Neural crest cell (in vitro differentiated cells): ENCODE data around the gene ARMC6. TPM values are rescaled to one million over a fixed set of nuclear protein-coding genes. Genes with fewer than 3 reads are reported as not detected.

Experiments used
- DNase-seq: peaks from one replicate; pipeline ENCODE4 v3.0.0; 2021; ENCODE audit warnings: low read depth, mixed read lengths, low spot score
- H3K27ac Mint-ChIP-seq: one replicate; pipeline ENCODE4 v1.8.0; 2021; ENCODE audit warnings: mild to moderate bottlenecking, mixed read lengths; ENCODE audit not compliant: unreplicated experiment
- H3K27me3 Mint-ChIP-seq: 2 replicates; pipeline ENCODE4 v1.8.0; 2021; ENCODE audit warnings: low read depth, mild to moderate bottlenecking, mixed read lengths
- H3K36me3 Mint-ChIP-seq: 2 replicates; pipeline ENCODE4 v1.8.0; 2021; ENCODE audit warnings: low read depth, mild to moderate bottlenecking, mixed read lengths
- H3K4me1 Mint-ChIP-seq: 2 replicates; pipeline ENCODE4 v1.8.0; 2021; ENCODE audit warnings: mixed read lengths
- H3K4me3 Mint-ChIP-seq: one replicate; pipeline ENCODE4 v1.8.0; 2021; ENCODE audit warnings: mild to moderate bottlenecking, mixed read lengths
- H3K9me3 Mint-ChIP-seq: 2 replicates; pipeline ENCODE4 v1.8.0; 2021; ENCODE audit warnings: mixed read lengths
- total RNA-seq: library from RNA; stranded (reverse); gene quantifications from 2 replicates; pipeline ENCODE4 v1.2.1, GENCODE V29; 2021
- TF ChIP-seq, protein P1 (sequence below): fragments of 200-600 bp; sonication (generic); conservative IDR thresholded peaks from 2 replicates; pipeline ENCODE4 v1.5.0; 2021; ENCODE audit warnings: antibody characterized with exemption, mild to moderate bottlenecking

The ARMC6 gene
- total RNA-seq, 1 donor from 2014 or later: 52.5 TPM

DNA sequence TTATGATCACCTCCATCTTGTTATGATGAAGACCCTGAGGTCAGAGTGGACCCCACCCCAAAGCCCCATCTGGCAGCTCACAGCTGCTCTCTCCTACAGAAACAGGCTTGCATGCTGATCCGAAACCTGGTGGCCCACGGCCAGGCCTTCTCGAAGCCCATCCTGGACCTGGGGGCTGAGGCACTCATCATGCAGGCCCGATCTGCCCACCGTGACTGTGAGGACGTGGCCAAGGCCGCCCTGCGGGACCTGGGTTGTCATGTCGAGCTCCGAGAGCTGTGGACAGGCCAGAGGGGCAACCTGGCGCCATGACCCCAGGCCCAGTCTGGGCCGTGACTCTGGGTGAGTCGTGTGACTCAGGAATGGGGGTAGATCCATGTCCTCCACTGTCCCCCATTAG lies 23.9 kb downstream of the ARMC6 start:
- no peak overlapping the region for H3K27ac Mint-ChIP-seq
- H3K27me3 Mint-ChIP-seq: no peaks in the 10 kb centered on the region
- DNase-seq: no peak
- no peaks in the 10 kb centered on the region for H3K36me3 Mint-ChIP-seq
- TF ChIP-seq, protein P1, sequence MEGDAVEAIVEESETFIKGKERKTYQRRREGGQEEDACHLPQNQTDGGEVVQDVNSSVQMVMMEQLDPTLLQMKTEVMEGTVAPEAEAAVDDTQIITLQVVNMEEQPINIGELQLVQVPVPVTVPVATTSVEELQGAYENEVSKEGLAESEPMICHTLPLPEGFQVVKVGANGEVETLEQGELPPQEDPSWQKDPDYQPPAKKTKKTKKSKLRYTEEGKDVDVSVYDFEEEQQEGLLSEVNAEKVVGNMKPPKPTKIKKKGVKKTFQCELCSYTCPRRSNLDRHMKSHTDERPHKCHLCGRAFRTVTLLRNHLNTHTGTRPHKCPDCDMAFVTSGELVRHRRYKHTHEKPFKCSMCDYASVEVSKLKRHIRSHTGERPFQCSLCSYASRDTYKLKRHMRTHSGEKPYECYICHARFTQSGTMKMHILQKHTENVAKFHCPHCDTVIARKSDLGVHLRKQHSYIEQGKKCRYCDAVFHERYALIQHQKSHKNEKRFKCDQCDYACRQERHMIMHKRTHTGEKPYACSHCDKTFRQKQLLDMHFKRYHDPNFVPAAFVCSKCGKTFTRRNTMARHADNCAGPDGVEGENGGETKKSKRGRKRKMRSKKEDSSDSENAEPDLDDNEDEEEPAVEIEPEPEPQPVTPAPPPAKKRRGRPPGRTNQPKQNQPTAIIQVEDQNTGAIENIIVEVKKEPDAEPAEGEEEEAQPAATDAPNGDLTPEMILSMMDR: no peak
- H3K9me3 Mint-ChIP-seq: no peaks in the 10 kb centered on the region
- H3K4me3 Mint-ChIP-seq: no peak overlapping the region
- no peaks in the 10 kb centered on the region for H3K4me1 Mint-ChIP-seq

DNA sequence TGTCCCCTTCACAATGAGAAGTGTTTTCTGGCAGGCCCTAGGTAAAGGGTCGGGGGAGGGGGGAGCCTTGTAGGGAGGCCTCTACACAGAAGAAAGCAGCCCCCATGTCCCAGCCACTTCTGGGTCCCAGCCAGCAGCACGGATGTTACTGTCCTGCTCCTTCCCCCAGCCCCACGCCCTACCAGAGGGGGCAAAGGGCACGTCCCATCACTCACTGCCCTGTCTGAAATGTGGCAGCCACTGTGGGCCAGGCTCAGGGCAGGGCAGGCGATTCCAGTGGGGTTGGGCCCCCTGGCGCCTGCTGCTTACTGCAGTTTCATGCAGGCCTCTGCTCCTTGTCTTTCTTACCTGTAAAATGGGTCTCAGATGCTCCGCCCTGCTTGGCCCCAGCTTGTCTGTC lies 24.3 kb downstream of the ARMC6 start:
- Mint-ChIP-seq H3K27ac (no peak overlapping the region), H3K4me1 (peaks cover 4% of the 10 kb centered on the region), H3K4me3 (no peak overlapping the region), H3K36me3 (no peaks in the 10 kb centered on the region), H3K27me3 (no peaks in the 10 kb centered on the region), H3K9me3 (no peaks in the 10 kb centered on the region)
- TF ChIP-seq, protein P1: no peak
- no peak for DNase-seq

DNA sequence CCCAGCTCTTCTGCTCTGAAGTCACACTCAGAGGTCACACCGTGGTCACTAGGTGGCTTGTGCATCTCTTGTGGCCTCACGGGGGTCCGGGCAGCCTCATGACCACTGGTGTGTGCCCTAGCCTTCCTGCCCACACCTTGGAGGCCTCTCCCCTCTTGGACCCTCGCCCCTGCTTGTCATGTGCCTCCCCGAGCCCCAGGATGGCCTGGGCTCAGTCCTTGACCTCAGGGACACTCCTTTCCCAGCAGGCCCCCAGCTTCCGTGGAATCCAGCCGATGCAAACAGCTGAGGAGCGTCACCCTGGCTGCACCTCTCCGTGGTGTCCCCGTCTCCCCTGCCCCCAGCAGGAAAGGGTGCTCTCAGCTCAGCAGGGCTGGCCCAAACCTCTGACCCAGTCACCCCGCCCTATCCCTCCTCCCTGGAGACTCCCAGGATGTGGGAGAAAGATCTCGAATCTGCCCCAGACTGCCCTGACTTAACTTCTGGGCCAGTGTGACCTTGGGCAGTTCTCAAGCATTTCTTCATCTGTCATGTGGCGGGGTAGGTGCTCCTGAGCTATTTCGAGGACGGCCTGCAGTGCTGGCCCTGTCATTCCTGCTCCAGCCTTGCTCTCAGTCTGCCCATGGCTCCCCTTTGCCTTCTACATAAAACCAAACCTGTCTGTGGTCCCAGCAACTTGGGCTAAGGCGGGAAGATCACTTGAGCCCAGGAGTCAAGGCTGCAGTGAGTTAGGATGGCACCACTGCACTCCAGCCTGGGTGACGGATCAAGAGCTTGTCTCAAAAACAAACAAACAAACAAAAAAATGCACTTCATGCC lies 25.8 kb downstream of the ARMC6 start:
- Mint-ChIP-seq H3K27me3 (peaks cover 3% of the 10 kb centered on the region), H3K27ac (no peak overlapping the region), H3K4me1 (peaks cover 15% of the 10 kb centered on the region), H3K4me3 (no peak overlapping the region), H3K9me3 (no peaks in the 10 kb centered on the region), H3K36me3 (no peaks in the 10 kb centered on the region)
- TF ChIP-seq, protein P1: no peak
- DNase-seq: no peak

DNA sequence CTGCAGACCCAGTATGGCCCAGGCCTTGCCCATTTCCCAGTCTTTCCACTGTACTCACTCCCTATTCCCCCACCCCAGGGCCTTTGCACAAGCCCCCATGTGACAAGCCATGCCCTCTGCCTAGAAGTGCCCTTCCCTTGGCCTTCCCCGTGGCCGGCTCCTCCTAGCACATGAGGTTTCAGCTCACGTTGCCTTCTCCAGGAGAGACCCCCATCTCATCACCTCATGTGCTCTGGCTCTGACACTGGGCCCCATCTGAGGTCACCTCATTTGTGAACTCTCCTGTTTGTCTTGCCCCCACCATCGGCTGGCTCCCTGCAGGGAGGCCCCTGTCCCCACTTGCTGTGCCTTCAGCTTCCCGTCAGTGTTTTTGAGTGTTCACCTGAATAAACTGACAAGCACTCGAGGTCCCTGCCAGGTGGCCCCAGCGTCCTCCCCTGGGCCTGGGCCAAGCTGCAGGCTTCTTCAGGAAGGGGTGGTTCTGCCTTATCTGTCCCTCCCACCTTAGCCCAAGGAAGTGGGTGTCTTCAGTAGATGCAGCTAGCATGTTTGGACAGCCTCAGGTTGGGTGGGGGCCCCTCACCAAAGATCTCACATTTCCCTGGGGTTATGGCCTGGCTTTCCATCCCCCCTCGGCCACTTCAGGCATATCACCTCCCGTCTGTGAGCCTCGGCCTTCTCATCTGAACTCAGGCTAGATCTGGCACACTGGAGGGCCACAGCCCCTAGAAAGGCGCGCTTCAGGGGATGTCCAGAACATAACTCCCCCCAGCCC lies 26.6 kb downstream of the ARMC6 start:
- no peak overlapping the region for H3K4me3 Mint-ChIP-seq
- TF ChIP-seq, protein P1: no peak

DNA sequence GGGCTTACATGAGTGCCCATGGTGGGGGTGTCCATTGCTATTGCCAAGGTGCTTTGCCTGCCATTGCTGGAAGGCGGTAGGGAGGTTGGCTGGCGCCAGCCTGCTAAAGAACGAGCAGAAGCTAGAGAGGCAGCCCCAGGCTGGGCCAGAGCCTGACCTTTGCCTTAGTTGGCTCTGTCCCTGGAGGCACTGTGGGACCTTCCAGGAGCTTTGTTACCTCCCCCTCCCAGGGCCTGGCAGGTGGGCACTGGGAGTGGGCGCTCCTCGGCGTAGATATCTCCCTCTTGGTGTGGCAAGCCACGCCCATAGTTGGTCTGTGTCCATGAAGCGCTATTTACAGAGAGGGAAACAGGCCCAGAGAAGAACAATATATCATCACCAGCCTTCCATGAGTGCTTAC lies 28.1 kb downstream of the ARMC6 start:
- H3K4me3 Mint-ChIP-seq: peak overlapping the region; percentile 61
- no peaks in the 10 kb centered on the region for H3K9me3 Mint-ChIP-seq
- TF ChIP-seq, protein P1: no peak
- DNase-seq: no peak
- no peaks in the 10 kb centered on the region for H3K36me3 Mint-ChIP-seq
- H3K27ac Mint-ChIP-seq: peak overlapping the region; percentile 27
- H3K27me3 Mint-ChIP-seq: peaks cover 17% of the 10 kb centered on the region
- H3K4me1 Mint-ChIP-seq: peaks cover 28% of the 10 kb centered on the region

More for the DNA sequence above, 26.6 kb downstream of the ARMC6 start:
- no peak for DNase-seq
- peaks cover 23% of the 10 kb centered on the region for H3K4me1 Mint-ChIP-seq
- no peaks in the 10 kb centered on the region for H3K36me3 Mint-ChIP-seq
- no peak overlapping the region for H3K27ac Mint-ChIP-seq
- H3K9me3 Mint-ChIP-seq: no peaks in the 10 kb centered on the region
- peaks cover 8% of the 10 kb centered on the region for H3K27me3 Mint-ChIP-seq
